ENCODE measurements around the gene AQP3. TPM values are rescaled to one million over a fixed set of nuclear protein-coding genes. Genes with fewer than 3 reads are reported as not detected.

AQP3 gene
- total RNA-seq, 1 experiment from 2014 or later = 5.5 TPM

DNA sequence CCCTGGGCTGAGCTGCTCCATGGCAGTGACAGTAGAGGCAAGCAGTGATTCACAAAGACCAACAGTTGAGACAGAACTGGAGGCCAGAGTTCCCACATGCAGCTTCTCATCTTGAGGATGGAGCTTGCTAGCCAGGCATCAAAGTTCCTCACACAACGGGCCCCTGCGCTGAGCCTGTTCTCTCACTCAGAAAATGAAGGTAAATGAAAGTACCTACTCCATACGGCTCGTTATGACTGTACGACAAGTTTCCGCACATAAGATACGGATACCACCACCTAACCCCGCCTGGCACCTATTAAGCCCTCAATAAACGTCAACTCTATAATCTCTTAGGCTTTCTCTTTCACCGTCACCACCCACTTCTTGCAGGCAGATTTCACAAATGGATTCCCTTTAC is 13.5 kb upstream of the AQP3 start (continued):
- no peak for TF ChIP-seq EGR1 (IDR thresholded peaks at IDR 0.05; ENCODE audit: low read depth)
- TF ChIP-seq ELF1 (IDR thresholded peaks at IDR 0.05; ENCODE audit: borderline replicate concordance, low read depth) = no peak
- no peak for TF ChIP-seq CEBPB (IDR thresholded peaks at IDR 0.05; ENCODE audit: low read depth)

DNA sequence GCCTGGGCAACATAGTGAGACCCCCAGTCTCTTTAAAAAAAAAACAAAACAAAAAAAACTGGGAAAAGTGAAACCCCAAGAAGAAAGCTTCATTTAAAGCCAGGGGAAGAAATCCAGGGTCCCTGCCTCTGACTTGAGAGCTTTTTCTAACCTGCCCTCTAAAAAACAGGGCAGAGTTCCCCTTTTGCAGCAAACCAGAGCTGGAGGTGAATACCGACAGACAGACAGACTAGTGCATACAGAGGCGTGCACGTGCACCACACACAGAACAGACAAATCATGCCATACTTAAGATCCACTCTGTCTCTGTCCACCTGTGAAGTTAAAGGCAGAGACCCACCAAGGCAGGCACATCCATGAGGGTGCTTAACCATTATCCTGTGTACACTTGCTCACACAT is 11.7 kb upstream of the AQP3 start:
- peak overlapping the region; percentile 86 for H3K27ac ChIP-seq (ENCODE audit: low read depth, low read length)
- H3K9me3 ChIP-seq (ENCODE audit: control insufficient read depth in 1 of 2, insufficient read depth in 1 of 2, low read depth in 1 of 2, low read length in 2 of 2) = no peaks in the 10 kb centered on the region
- intact Hi-C loops (cut with micrococcal nuclease) = no loop called here
- ChIA-PET POLR2A (interaction anchor here (1.1 to 4.4 kb wide), 2 partner anchors 15 to 169 kb away, joined by 3 to 27 read pairs; partner anchors contain the start of genes NFX1 and NOL6), CTCF (interaction anchor here (0.6 to 2.6 kb wide), 4 partner anchors 8 to 43 kb away, joined by 3 to 10 read pairs (median 3); partner anchors contain the start of gene AQP3), RAD21 (ENCODE audit: low non-redundant PET in 1 of 2, low total read pairs in 2 of 2, uncharacterized antibody in 2 of 2, unreplicated experiment in 2 of 2) (no interaction called here)
- H3K79me2 ChIP-seq (ENCODE audit: insufficient read depth, low read length) = no peaks in the 10 kb centered on the region
- H2AFZ ChIP-seq (ENCODE audit: low read depth, low read length, poor library complexity, severe bottlenecking) = no peak overlapping the region
- H3K9ac ChIP-seq (ENCODE audit: low read length) = peak overlapping the region; percentile 32
- H3K4me2 ChIP-seq (ENCODE audit: low read length) = peak overlapping the region; percentile 70
- no peaks in the 10 kb centered on the region for H3K27me3 ChIP-seq (ENCODE audit: insufficient read depth, low read length)
- no peaks in the 10 kb centered on the region for H4K20me1 ChIP-seq (ENCODE audit: insufficient read depth)
- BruUV-seq (replicated peaks) = no TSS peak
- no peak overlapping the region for H3K4me3 ChIP-seq (replicated peaks in 1 of 2; ENCODE audit: low read depth in 1 of 2, low read length in 2 of 2)
- H3K36me3 ChIP-seq (ENCODE audit: control insufficient read depth in 1 of 2, insufficient read depth in 2 of 2, low read length in 2 of 2) = peaks cover 9 to 27% of the 10 kb centered on the region in 2 experiments; a peak in 2 of 4 replicates
- H3K9me2 ChIP-seq (ENCODE audit: insufficient read depth) = no peaks in the 10 kb centered on the region
- ATAC-seq = peak; percentile 13; the same call in 1 of the 2 replicates
- peaks cover 34 to 61% of the 10 kb centered on the region in 2 experiments for H3K4me1 ChIP-seq (ENCODE audit: control insufficient read depth in 1 of 2, insufficient read depth in 2 of 2, low read length in 2 of 2)
- TF ChIP-seq RAD21 (IDR thresholded peaks at IDR 0.05; ENCODE audit: low read depth) (no peak), YY1 (IDR thresholded peaks at IDR 0.05; ENCODE audit: extremely low read depth, insufficient replicate concordance, low read depth, low read length) (no peak), EZH2 (IDR thresholded peaks at IDR 0.05) (no peak), JUND (IDR thresholded peaks at IDR 0.05) (no peak), ZFX (IDR thresholded peaks at IDR 0.05) (no peak), ZNF274 (IDR thresholded peaks at IDR 0.05; ENCODE audit: low read depth, low read length) (no peak), ELF1 (IDR thresholded peaks at IDR 0.05; ENCODE audit: borderline replicate concordance, low read depth) (no peak), EGR1 (IDR thresholded peaks at IDR 0.05; ENCODE audit: low read depth) (no peak), POLR2AphosphoS5 (IDR thresholded peaks at IDR 0.05; ENCODE audit: low read depth, low read length) (no peak), SRF (IDR thresholded peaks at IDR 0.05; ENCODE audit: low read depth) (no peak), FOSL1 (IDR thresholded peaks at IDR 0.05; ENCODE audit: low read depth) (no peak), SP1 (IDR thresholded peaks at IDR 0.05; ENCODE audit: low read depth) (no peak), EZH2phosphoT487 (IDR thresholded peaks at IDR 0.05; ENCODE audit: borderline replicate concordance) (no peak)
- TF ChIP-seq, protein P1, sequence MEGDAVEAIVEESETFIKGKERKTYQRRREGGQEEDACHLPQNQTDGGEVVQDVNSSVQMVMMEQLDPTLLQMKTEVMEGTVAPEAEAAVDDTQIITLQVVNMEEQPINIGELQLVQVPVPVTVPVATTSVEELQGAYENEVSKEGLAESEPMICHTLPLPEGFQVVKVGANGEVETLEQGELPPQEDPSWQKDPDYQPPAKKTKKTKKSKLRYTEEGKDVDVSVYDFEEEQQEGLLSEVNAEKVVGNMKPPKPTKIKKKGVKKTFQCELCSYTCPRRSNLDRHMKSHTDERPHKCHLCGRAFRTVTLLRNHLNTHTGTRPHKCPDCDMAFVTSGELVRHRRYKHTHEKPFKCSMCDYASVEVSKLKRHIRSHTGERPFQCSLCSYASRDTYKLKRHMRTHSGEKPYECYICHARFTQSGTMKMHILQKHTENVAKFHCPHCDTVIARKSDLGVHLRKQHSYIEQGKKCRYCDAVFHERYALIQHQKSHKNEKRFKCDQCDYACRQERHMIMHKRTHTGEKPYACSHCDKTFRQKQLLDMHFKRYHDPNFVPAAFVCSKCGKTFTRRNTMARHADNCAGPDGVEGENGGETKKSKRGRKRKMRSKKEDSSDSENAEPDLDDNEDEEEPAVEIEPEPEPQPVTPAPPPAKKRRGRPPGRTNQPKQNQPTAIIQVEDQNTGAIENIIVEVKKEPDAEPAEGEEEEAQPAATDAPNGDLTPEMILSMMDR (IDR thresholded peaks at IDR 0.05 in 2 of 3, conservative IDR thresholded peaks at IDR 0.05 in 1 of 3; ENCODE audit: borderline replicate concordance in 1 of 3, insufficient read depth in 1 of 3, low read depth in 2 of 3, low read length in 2 of 3) = no peak
- TF ChIP-seq, protein P2, sequence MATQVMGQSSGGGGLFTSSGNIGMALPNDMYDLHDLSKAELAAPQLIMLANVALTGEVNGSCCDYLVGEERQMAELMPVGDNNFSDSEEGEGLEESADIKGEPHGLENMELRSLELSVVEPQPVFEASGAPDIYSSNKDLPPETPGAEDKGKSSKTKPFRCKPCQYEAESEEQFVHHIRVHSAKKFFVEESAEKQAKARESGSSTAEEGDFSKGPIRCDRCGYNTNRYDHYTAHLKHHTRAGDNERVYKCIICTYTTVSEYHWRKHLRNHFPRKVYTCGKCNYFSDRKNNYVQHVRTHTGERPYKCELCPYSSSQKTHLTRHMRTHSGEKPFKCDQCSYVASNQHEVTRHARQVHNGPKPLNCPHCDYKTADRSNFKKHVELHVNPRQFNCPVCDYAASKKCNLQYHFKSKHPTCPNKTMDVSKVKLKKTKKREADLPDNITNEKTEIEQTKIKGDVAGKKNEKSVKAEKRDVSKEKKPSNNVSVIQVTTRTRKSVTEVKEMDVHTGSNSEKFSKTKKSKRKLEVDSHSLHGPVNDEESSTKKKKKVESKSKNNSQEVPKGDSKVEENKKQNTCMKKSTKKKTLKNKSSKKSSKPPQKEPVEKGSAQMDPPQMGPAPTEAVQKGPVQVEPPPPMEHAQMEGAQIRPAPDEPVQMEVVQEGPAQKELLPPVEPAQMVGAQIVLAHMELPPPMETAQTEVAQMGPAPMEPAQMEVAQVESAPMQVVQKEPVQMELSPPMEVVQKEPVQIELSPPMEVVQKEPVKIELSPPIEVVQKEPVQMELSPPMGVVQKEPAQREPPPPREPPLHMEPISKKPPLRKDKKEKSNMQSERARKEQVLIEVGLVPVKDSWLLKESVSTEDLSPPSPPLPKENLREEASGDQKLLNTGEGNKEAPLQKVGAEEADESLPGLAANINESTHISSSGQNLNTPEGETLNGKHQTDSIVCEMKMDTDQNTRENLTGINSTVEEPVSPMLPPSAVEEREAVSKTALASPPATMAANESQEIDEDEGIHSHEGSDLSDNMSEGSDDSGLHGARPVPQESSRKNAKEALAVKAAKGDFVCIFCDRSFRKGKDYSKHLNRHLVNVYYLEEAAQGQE (IDR thresholded peaks at IDR 0.05; ENCODE audit: low read depth) = no peak
- TF ChIP-seq, protein P3, sequence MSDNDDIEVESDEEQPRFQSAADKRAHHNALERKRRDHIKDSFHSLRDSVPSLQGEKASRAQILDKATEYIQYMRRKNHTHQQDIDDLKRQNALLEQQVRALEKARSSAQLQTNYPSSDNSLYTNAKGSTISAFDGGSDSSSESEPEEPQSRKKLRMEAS (IDR thresholded peaks at IDR 0.05) = no peak
- TF ChIP-seq, protein P4, sequence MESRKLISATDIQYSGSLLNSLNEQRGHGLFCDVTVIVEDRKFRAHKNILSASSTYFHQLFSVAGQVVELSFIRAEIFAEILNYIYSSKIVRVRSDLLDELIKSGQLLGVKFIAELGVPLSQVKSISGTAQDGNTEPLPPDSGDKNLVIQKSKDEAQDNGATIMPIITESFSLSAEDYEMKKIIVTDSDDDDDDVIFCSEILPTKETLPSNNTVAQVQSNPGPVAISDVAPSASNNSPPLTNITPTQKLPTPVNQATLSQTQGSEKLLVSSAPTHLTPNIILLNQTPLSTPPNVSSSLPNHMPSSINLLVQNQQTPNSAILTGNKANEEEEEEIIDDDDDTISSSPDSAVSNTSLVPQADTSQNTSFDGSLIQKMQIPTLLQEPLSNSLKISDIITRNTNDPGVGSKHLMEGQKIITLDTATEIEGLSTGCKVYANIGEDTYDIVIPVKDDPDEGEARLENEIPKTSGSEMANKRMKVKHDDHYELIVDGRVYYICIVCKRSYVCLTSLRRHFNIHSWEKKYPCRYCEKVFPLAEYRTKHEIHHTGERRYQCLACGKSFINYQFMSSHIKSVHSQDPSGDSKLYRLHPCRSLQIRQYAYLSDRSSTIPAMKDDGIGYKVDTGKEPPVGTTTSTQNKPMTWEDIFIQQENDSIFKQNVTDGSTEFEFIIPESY (IDR thresholded peaks at IDR 0.05; ENCODE audit: extremely low read depth, insufficient replicate concordance, low read length) = no peak
- DNase-seq (ENCODE audit: low read depth, low spot score) = no peak
